Glutamatergic neuron (in vitro differentiated cells): ENCODE data around the gene THSD7B. TPM values are rescaled to one million over a fixed set of nuclear protein-coding genes. Genes with fewer than 3 reads are reported as not detected.

Experiments
- DNase-seq: peaks from one replicate; pipeline ENCODE4 v3.0.0; 2022
- H3K27ac Mint-ChIP-seq: one replicate; pipeline ENCODE4 v1.8.0; 2020; ENCODE audit warnings: mild to moderate bottlenecking, mixed read lengths, inconsistent platforms; ENCODE audit not compliant: unreplicated experiment
- H3K27me3 Mint-ChIP-seq: one replicate; pipeline ENCODE4 v1.8.0; 2020; ENCODE audit warnings: mild to moderate bottlenecking, moderate library complexity, mixed read lengths, inconsistent platforms; ENCODE audit not compliant: unreplicated experiment
- H3K36me3 Mint-ChIP-seq: one replicate; pipeline ENCODE4 v1.8.0; 2020; ENCODE audit warnings: mild to moderate bottlenecking, mixed read lengths, inconsistent platforms; ENCODE audit not compliant: unreplicated experiment
- H3K4me1 Mint-ChIP-seq: one replicate; pipeline ENCODE4 v1.8.0; 2020; ENCODE audit warnings: mild to moderate bottlenecking, low read depth, mixed read lengths, inconsistent platforms; ENCODE audit not compliant: unreplicated experiment
- H3K4me3 Mint-ChIP-seq: one replicate; pipeline ENCODE4 v1.8.0; 2020; ENCODE audit warnings: mild to moderate bottlenecking, mixed read lengths, inconsistent platforms; ENCODE audit not compliant: unreplicated experiment
- H3K9me3 Mint-ChIP-seq: one replicate; pipeline ENCODE4 v1.8.0; 2020; ENCODE audit warnings: mild to moderate bottlenecking, moderate library complexity, mixed read lengths, inconsistent platforms; ENCODE audit not compliant: unreplicated experiment
- CTCF ChIP-seq: fragments of 200-600 bp; sonication (generic); IDR thresholded peaks from one replicate; pipeline ENCODE4 v1.5.0; 2021; ENCODE audit not compliant: partially characterized antibody, unreplicated experiment
- total RNA-seq: library from RNA; stranded (reverse); fragmentation: NEBNext Ultra II Directional; extraction: Animal tissue kit (Norgen Biotek cat#: 25700); gene quantifications from one replicate; pipeline ENCODE4 v1.2.1, GENCODE V29; 2021; ENCODE audit not compliant: unreplicated experiment

Gene THSD7B
- total RNA-seq, 1 donor from 2014 or later: 182 TPM

DNA sequence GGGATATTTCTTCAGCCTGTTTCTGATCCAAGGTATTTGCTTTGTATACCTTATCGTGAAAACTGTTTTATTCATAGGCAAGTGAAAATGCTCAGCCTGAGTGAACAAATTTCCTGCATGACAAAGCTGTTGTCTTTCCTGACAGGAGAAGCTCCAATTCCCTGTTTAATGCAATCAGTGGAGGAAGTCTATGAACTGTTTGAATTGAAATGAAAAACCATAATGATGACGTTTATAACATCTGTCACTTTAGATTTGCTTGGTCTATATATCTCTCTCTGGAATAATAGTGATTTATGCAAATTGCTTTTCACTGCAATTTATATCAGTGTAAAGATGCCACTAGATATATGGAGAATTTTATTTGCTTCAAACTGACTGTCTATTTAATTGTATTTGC lies 959.6 kb downstream of the THSD7B start:
- H3K36me3 Mint-ChIP-seq: peaks cover 6% of the 10 kb centered on the region
- no peaks in the 10 kb centered on the region for H3K9me3 Mint-ChIP-seq

More for the DNA sequence above, 959.6 kb downstream of the THSD7B start:
- TF ChIP-seq CTCF: no peak
- no peak overlapping the region for H3K4me3 Mint-ChIP-seq
- no peaks in the 10 kb centered on the region for H3K27me3 Mint-ChIP-seq
- H3K27ac Mint-ChIP-seq: no peak overlapping the region
- no peak for DNase-seq
- H3K4me1 Mint-ChIP-seq: no peaks in the 10 kb centered on the region
